ENCODE measurements around the gene TWNK. TPM values are rescaled to one million over a fixed set of nuclear protein-coding genes. Genes with fewer than 3 reads are reported as not detected.

TWNK gene
- total RNA-seq, 3 donors from 2014 or later (not counting 1 experiment from before 2014, with no cell fraction given): 2.2 to 3.6 (median 3.3) TPM

GRCh38 chr10:100967332-100967731, 20.0 kb upstream of the TWNK start:
- Mint-ChIP-seq H3K9me3 (no peaks in the 10 kb centered on the region), H3K27ac (no peak overlapping the region), H3K27me3 (ENCODE audit: low read depth in 2 of 2) (no peaks in the 10 kb centered on the region), H3K4me1 (peaks cover 9 to 27% of the 10 kb centered on the region in 2 donors), H3K4me3 (no peak overlapping the region), H3K36me3 (peaks cover 8% of the 10 kb centered on the region)
- H3K27ac ChIP-seq (ENCODE audit: low read length): no peak overlapping the region
- ATAC-seq (no peak), DNase-seq (no peak)
- H3K36me3 ChIP-seq (ENCODE audit: control insufficient read depth, insufficient read depth, low read length): peaks cover 23% of the 10 kb centered on the region
- 97% methylated on average over 2 of the region's 2 CpGs for WGBS (ENCODE audit: insufficient coverage)
- peaks cover 14% of the 10 kb centered on the region for H3K4me1 ChIP-seq (ENCODE audit: control insufficient read depth, insufficient read depth, low read length)
- no peaks in the 10 kb centered on the region for H3K27me3 ChIP-seq (ENCODE audit: control insufficient read depth, insufficient read depth, low read length)
- intact Hi-C loops (cut with micrococcal nuclease): no loop called here
- no peak for TF ChIP-seq CTCF (IDR thresholded peaks at IDR 0.05)
- no peaks in the 10 kb centered on the region for H3K9me3 ChIP-seq (ENCODE audit: control insufficient read depth, insufficient read depth, low read length)
- no peak overlapping the region for H3K4me3 ChIP-seq (ENCODE audit: low read length)

- H3K36me3 ChIP-seq (ENCODE audit: control insufficient read depth, insufficient read depth, low read length): peaks cover 16% of the 10 kb centered on the region
- no peak overlapping the region for H3K4me3 ChIP-seq (ENCODE audit: low read length)
- H3K4me1 Mint-ChIP-seq: peaks cover 9 to 27% of the 10 kb centered on the region in 2 donors
- intact Hi-C loops (cut with micrococcal nuclease): no loop called here
- no peaks in the 10 kb centered on the region for H3K9me3 ChIP-seq (ENCODE audit: control insufficient read depth, insufficient read depth, low read length)
- H3K27me3 Mint-ChIP-seq (ENCODE audit: low read depth in 2 of 2): no peaks in the 10 kb centered on the region
- no peak overlapping the region for H3K27ac Mint-ChIP-seq
- peaks cover 14% of the 10 kb centered on the region for H3K4me1 ChIP-seq (ENCODE audit: control insufficient read depth, insufficient read depth, low read length)
- 94% methylated on average over 1 of the region's 2 CpGs for WGBS (ENCODE audit: insufficient coverage)
- no peaks in the 10 kb centered on the region for H3K9me3 Mint-ChIP-seq
- peak overlapping the region; percentile 56 for H3K4me3 Mint-ChIP-seq
- DNase-seq (no peak), ATAC-seq (no peak)
- no peaks in the 10 kb centered on the region for H3K27me3 ChIP-seq (ENCODE audit: control insufficient read depth, insufficient read depth, low read length)
- H3K27ac ChIP-seq (ENCODE audit: low read length): no peak overlapping the region
- TF ChIP-seq CTCF (IDR thresholded peaks at IDR 0.05): no peak
- no peaks in the 10 kb centered on the region for H3K36me3 Mint-ChIP-seq
Observed at GRCh38 chr10:100968062-100968736, 19.1 kb upstream of the TWNK start.

GRCh38 chr10:100968863-100969186, 18.5 kb upstream of the TWNK start:
- H3K27me3 Mint-ChIP-seq (ENCODE audit: low read depth in 2 of 2): no peaks in the 10 kb centered on the region
- WGBS (ENCODE audit: insufficient coverage): 59% methylated on average over 9 of the region's 9 CpGs
- Histone ChIP-seq H3K36me3 (ENCODE audit: control insufficient read depth, insufficient read depth, low read length) (peaks cover 13% of the 10 kb centered on the region), H3K27ac (ENCODE audit: low read length) (no peak overlapping the region), H3K27me3 (ENCODE audit: control insufficient read depth, insufficient read depth, low read length) (no peaks in the 10 kb centered on the region), H3K4me3 (ENCODE audit: low read length) (peak overlapping the region; percentile 23), H3K4me1 (ENCODE audit: control insufficient read depth, insufficient read depth, low read length) (peaks cover 14% of the 10 kb centered on the region), H3K9me3 (ENCODE audit: control insufficient read depth, insufficient read depth, low read length) (no peaks in the 10 kb centered on the region)
- H3K9me3 Mint-ChIP-seq: no peaks in the 10 kb centered on the region
- intact Hi-C loops (cut with micrococcal nuclease): loop anchor here (1.0 kb wide), 1 partner anchor 44 kb away; no protein-coding TSS in a partner anchor
- H3K4me1 Mint-ChIP-seq: peaks cover 9 to 27% of the 10 kb centered on the region in 2 donors
- peak overlapping the region in 1 of 2 donors; percentile 42 for H3K27ac Mint-ChIP-seq
- H3K4me3 Mint-ChIP-seq: peak overlapping the region; percentile 81
- no peak for TF ChIP-seq CTCF (IDR thresholded peaks at IDR 0.05)
- H3K36me3 Mint-ChIP-seq: no peaks in the 10 kb centered on the region
- DNase-seq (no peak), ATAC-seq (peak in 1 of 3 donors; percentile 4)
